ENCODE results near the gene SCGB2B2.
"Not testable (repeated sequence)": the region's sequence is repeated elsewhere in the genome, so short reads cannot be mapped to it uniquely, and the experiment has no call there.

SCGB2B2 gene

GRCh38 chr19:34668077-34668689 lies 8.8 kb downstream of the SCGB2B2 start:
- H3K4ac ChIP-seq (ENCODE audit: low read length); H2BK15ac ChIP-seq (ENCODE audit: low read length); H3K4me2 ChIP-seq (ENCODE audit: insufficient read depth, low read length, poor library complexity, severe bottlenecking); H3K4me1 ChIP-seq (ENCODE audit: control insufficient read depth in 2 of 2, insufficient read depth in 1 of 2, low read depth in 1 of 2, low read length in 2 of 2); H3K36me3 ChIP-seq (replicated peaks in 1 of 2; ENCODE audit: control insufficient read depth in 2 of 2, insufficient read depth in 2 of 2, low read length in 2 of 2); H2BK120ac ChIP-seq (ENCODE audit: low read depth, low read length); H2BK12ac ChIP-seq (ENCODE audit: low read length); H2BK5ac ChIP-seq (ENCODE audit: low read length); H3K9me3 ChIP-seq (replicated peaks in 1 of 2; ENCODE audit: control insufficient read depth in 2 of 2, insufficient read depth in 1 of 2, low read depth in 1 of 2, low read length in 2 of 2); DNase-seq (ENCODE audit: low spot score); H3K27ac ChIP-seq (replicated peaks; ENCODE audit: low read length); H2AFZ ChIP-seq (ENCODE audit: low read length); H3K18ac ChIP-seq (ENCODE audit: low read length); H4K91ac ChIP-seq (ENCODE audit: low read depth, low read length, poor library complexity); H3K14ac ChIP-seq (ENCODE audit: low read length); H3K27me3 ChIP-seq (ENCODE audit: control insufficient read depth in 3 of 3, insufficient read depth in 3 of 3, low read depth in 1 of 3, low read length in 3 of 3); H3K79me1 ChIP-seq (ENCODE audit: low read depth, low read length); H3K9ac ChIP-seq (ENCODE audit: low read depth, low read length, poor library complexity); H3K4me3 ChIP-seq (ENCODE audit: low read length in 2 of 2); H3K23ac ChIP-seq (ENCODE audit: low read depth, low read length, poor library complexity); H2AK5ac ChIP-seq (ENCODE audit: low read depth, low read length): not testable (repeated sequence)
- H4K8ac ChIP-seq (ENCODE audit: low read depth, low read length): peak overlapping the region; percentile 17
- WGBS, 2 donors (ENCODE audit: extremely low coverage in 2 of 2, insufficient read length in 2 of 2, insufficient replicate concordance in 1 of 2): no CpG with 5 or more reads among the region's 36 CpGs

- Histone ChIP-seq H2AK5ac (ENCODE audit: low read depth, low read length) (no peak overlapping the region), H2BK120ac (ENCODE audit: low read depth, low read length) (no peak overlapping the region), H3K18ac (ENCODE audit: low read length) (no peak overlapping the region), H3K4ac (ENCODE audit: low read length) (no peak overlapping the region), H4K8ac (ENCODE audit: low read depth, low read length) (no peak overlapping the region), H2BK15ac (ENCODE audit: low read length) (no peak overlapping the region), H3K36me3 (replicated peaks in 1 of 2; ENCODE audit: control insufficient read depth in 2 of 2, insufficient read depth in 2 of 2, low read length in 2 of 2) (no peaks in the 10 kb centered on the region), H2AFZ (ENCODE audit: low read length) (peak overlapping the region; percentile 72), H3K9ac (ENCODE audit: low read depth, low read length, poor library complexity) (no peak overlapping the region), H4K91ac (ENCODE audit: low read depth, low read length, poor library complexity) (no peak overlapping the region), H3K9me3 (replicated peaks in 1 of 2; ENCODE audit: control insufficient read depth in 2 of 2, insufficient read depth in 1 of 2, low read depth in 1 of 2, low read length in 2 of 2) (peaks cover 2 to 6% of the 10 kb centered on the region in 2 donors), H3K4me3 (ENCODE audit: low read length in 2 of 2) (peak overlapping the region in 1 of 2 donors; percentile 9), H3K4me2 (ENCODE audit: insufficient read depth, low read length, poor library complexity, severe bottlenecking) (no peak overlapping the region), H3K23ac (ENCODE audit: low read depth, low read length, poor library complexity) (no peak overlapping the region), H2BK5ac (ENCODE audit: low read length) (no peak overlapping the region), H3K14ac (ENCODE audit: low read length) (no peak overlapping the region), H3K79me1 (ENCODE audit: low read depth, low read length) (peaks cover 3% of the 10 kb centered on the region), H3K27me3 (ENCODE audit: control insufficient read depth in 3 of 3, insufficient read depth in 3 of 3, low read depth in 1 of 3, low read length in 3 of 3) (no peaks in the 10 kb centered on the region), H2BK12ac (ENCODE audit: low read length) (no peak overlapping the region), H3K4me1 (ENCODE audit: control insufficient read depth in 2 of 2, insufficient read depth in 1 of 2, low read depth in 1 of 2, low read length in 2 of 2) (no peaks in the 10 kb centered on the region), H3K27ac (replicated peaks; ENCODE audit: low read length) (no peak overlapping the region)
- WGBS, 2 donors (ENCODE audit: extremely low coverage in 2 of 2, insufficient read length in 2 of 2, insufficient replicate concordance in 1 of 2): no CpG with 5 or more reads among the region's 17 CpGs
- no peak for DNase-seq (ENCODE audit: low spot score)
Measured at GRCh38 chr19:34667349-34668076, 9.4 kb downstream of the SCGB2B2 start.

GRCh38 chr19:34666958-34667265 lies 10.0 kb downstream of the SCGB2B2 start:
- peak overlapping the region in 1 of 2 donors; percentile 12 for H3K4me3 ChIP-seq (ENCODE audit: low read length in 2 of 2)
- no peaks in the 10 kb centered on the region for H3K4me1 ChIP-seq (ENCODE audit: control insufficient read depth in 2 of 2, insufficient read depth in 1 of 2, low read depth in 1 of 2, low read length in 2 of 2)
- H3K9ac ChIP-seq (ENCODE audit: low read depth, low read length, poor library complexity): no peak overlapping the region
- no peak overlapping the region for H2BK5ac ChIP-seq (ENCODE audit: low read length)
- peak overlapping the region; percentile 72 for H2AFZ ChIP-seq (ENCODE audit: low read length)
- no peak overlapping the region for H3K27ac ChIP-seq (replicated peaks; ENCODE audit: low read length)
- H3K18ac ChIP-seq (ENCODE audit: low read length): no peak overlapping the region
- no CpG with 5 or more reads among the region's 9 CpGs for WGBS, 2 donors (ENCODE audit: extremely low coverage in 2 of 2, insufficient read length in 2 of 2, insufficient replicate concordance in 1 of 2)
- H3K4ac ChIP-seq (ENCODE audit: low read length): no peak overlapping the region
- H2AK5ac ChIP-seq (ENCODE audit: low read depth, low read length): no peak overlapping the region
- H2BK12ac ChIP-seq (ENCODE audit: low read length): no peak overlapping the region
- H4K8ac ChIP-seq (ENCODE audit: low read depth, low read length): no peak overlapping the region
- H3K4me2 ChIP-seq (ENCODE audit: insufficient read depth, low read length, poor library complexity, severe bottlenecking): no peak overlapping the region
- H4K91ac ChIP-seq (ENCODE audit: low read depth, low read length, poor library complexity): no peak overlapping the region
- no peak overlapping the region for H3K23ac ChIP-seq (ENCODE audit: low read depth, low read length, poor library complexity)
- H3K14ac ChIP-seq (ENCODE audit: low read length): no peak overlapping the region
- H3K27me3 ChIP-seq (ENCODE audit: control insufficient read depth in 3 of 3, insufficient read depth in 3 of 3, low read depth in 1 of 3, low read length in 3 of 3): no peaks in the 10 kb centered on the region
- DNase-seq (ENCODE audit: low spot score): no peak
- H3K36me3 ChIP-seq (replicated peaks in 1 of 2; ENCODE audit: control insufficient read depth in 2 of 2, insufficient read depth in 2 of 2, low read length in 2 of 2): no peaks in the 10 kb centered on the region
- H2BK120ac ChIP-seq (ENCODE audit: low read depth, low read length): no peak overlapping the region
- no peak overlapping the region for H2BK15ac ChIP-seq (ENCODE audit: low read length)
- H3K79me1 ChIP-seq (ENCODE audit: low read depth, low read length): peaks cover 3% of the 10 kb centered on the region
- H3K9me3 ChIP-seq (replicated peaks in 1 of 2; ENCODE audit: control insufficient read depth in 2 of 2, insufficient read depth in 1 of 2, low read depth in 1 of 2, low read length in 2 of 2): peaks cover 2 to 6% of the 10 kb centered on the region in 2 donors

- no peak overlapping the region for H2BK5ac ChIP-seq (ENCODE audit: low read length)
- H2BK15ac ChIP-seq (ENCODE audit: low read length): no peak overlapping the region
- H2AFZ ChIP-seq (ENCODE audit: low read length): no peak overlapping the region
- no peak for DNase-seq (ENCODE audit: low spot score)
- no peaks in the 10 kb centered on the region for H3K27me3 ChIP-seq (ENCODE audit: control insufficient read depth in 3 of 3, insufficient read depth in 3 of 3, low read depth in 1 of 3, low read length in 3 of 3)
- no peaks in the 10 kb centered on the region for H3K36me3 ChIP-seq (replicated peaks in 1 of 2; ENCODE audit: control insufficient read depth in 2 of 2, insufficient read depth in 2 of 2, low read length in 2 of 2)
- H3K14ac ChIP-seq (ENCODE audit: low read length): no peak overlapping the region
- 100% methylated on average over 2 of the region's 25 CpGs; no CpG with 5 or more reads in 1 of the 2 donors for WGBS, 2 donors (ENCODE audit: extremely low coverage in 2 of 2, insufficient read length in 2 of 2, insufficient replicate concordance in 1 of 2)
- H3K23ac ChIP-seq (ENCODE audit: low read depth, low read length, poor library complexity): no peak overlapping the region
- H3K9ac ChIP-seq (ENCODE audit: low read depth, low read length, poor library complexity): no peak overlapping the region
- no peak overlapping the region for H3K4me2 ChIP-seq (ENCODE audit: insufficient read depth, low read length, poor library complexity, severe bottlenecking)
- H3K79me1 ChIP-seq (ENCODE audit: low read depth, low read length): peaks cover 3% of the 10 kb centered on the region
- no peak overlapping the region for H3K4ac ChIP-seq (ENCODE audit: low read length)
- peak overlapping the region; percentile 57 for H3K18ac ChIP-seq (ENCODE audit: low read length)
- no peak overlapping the region for H4K91ac ChIP-seq (ENCODE audit: low read depth, low read length, poor library complexity)
- H3K27ac ChIP-seq (replicated peaks; ENCODE audit: low read length): no peak overlapping the region
- H4K8ac ChIP-seq (ENCODE audit: low read depth, low read length): no peak overlapping the region
- H2AK5ac ChIP-seq (ENCODE audit: low read depth, low read length): no peak overlapping the region
- no peaks in the 10 kb centered on the region for H3K4me1 ChIP-seq (ENCODE audit: control insufficient read depth in 2 of 2, insufficient read depth in 1 of 2, low read depth in 1 of 2, low read length in 2 of 2)
- H3K9me3 ChIP-seq (replicated peaks in 1 of 2; ENCODE audit: control insufficient read depth in 2 of 2, insufficient read depth in 1 of 2, low read depth in 1 of 2, low read length in 2 of 2): peaks cover 2 to 6% of the 10 kb centered on the region in 2 donors
- peak overlapping the region in 1 of 2 donors; percentile 60 for H3K4me3 ChIP-seq (ENCODE audit: low read length in 2 of 2)
- H2BK12ac ChIP-seq (ENCODE audit: low read length): no peak overlapping the region
- no peak overlapping the region for H2BK120ac ChIP-seq (ENCODE audit: low read depth, low read length)
Measured at GRCh38 chr19:34666200-34666957, 10.6 kb downstream of the SCGB2B2 start.
